HCT116 (cell line): Measurements from ENCODE around the gene SPDYE2B.
"Not testable (repeated sequence)": the region's sequence is repeated elsewhere in the genome, so short reads cannot be mapped to it uniquely, and the experiment has no call there.

Experiments used
- CEBPB ChIP-seq: IDR thresholded peaks from 2 replicates; pipeline ENCODE4 v1.6.1; 2012; ENCODE audit warnings: low read depth
- EZH2 ChIP-seq: fragments of 200-600 bp; sonication (generic); IDR thresholded peaks from 2 replicates; pipeline ENCODE4 v1.6.1; 2017; ENCODE audit warnings: antibody characterized with exemption, mixed run types
- POLR2A ChIP-seq: IDR thresholded peaks from 2 replicates; pipeline ENCODE4 v1.7.0; 2011; ENCODE audit warnings: borderline replicate concordance; ENCODE audit not compliant: insufficient read depth, insufficient read length; ENCODE audit errors: extremely low read depth
- RAD21 ChIP-seq: IDR thresholded peaks from 2 replicates; pipeline ENCODE4 v1.6.1; 2012; ENCODE audit warnings: low read depth, mild to moderate bottlenecking
- SP1 ChIP-seq: IDR thresholded peaks from 2 replicates; pipeline ENCODE4 v1.6.1; 2012; ENCODE audit warnings: low read depth
- TF ChIP-seq, protein P1 (sequence below), 3 experiments: fragments of 200-600 bp in 1 of 3; sonication (generic) in 1 of 3; IDR thresholded peaks in 2 of 3; conservative IDR thresholded peaks in 1 of 3; 2 replicates each; pipeline ENCODE4 v1.5.1; 2012 to 2017; ENCODE audit warnings: low read depth in 2 of 3, low read length in 2 of 3, antibody characterized with exemption in 1 of 3, borderline replicate concordance in 1 of 3, control low read depth in 1 of 3, mild to moderate bottlenecking in 1 of 3, mixed read lengths in 1 of 3, mixed run types in 1 of 3, moderate library complexity in 1 of 3; ENCODE audit not compliant: insufficient read depth in 1 of 3
- TF ChIP-seq, protein P2 (sequence below): IDR thresholded peaks from 2 replicates; pipeline ENCODE4 v1.6.1; 2012

DNA sequence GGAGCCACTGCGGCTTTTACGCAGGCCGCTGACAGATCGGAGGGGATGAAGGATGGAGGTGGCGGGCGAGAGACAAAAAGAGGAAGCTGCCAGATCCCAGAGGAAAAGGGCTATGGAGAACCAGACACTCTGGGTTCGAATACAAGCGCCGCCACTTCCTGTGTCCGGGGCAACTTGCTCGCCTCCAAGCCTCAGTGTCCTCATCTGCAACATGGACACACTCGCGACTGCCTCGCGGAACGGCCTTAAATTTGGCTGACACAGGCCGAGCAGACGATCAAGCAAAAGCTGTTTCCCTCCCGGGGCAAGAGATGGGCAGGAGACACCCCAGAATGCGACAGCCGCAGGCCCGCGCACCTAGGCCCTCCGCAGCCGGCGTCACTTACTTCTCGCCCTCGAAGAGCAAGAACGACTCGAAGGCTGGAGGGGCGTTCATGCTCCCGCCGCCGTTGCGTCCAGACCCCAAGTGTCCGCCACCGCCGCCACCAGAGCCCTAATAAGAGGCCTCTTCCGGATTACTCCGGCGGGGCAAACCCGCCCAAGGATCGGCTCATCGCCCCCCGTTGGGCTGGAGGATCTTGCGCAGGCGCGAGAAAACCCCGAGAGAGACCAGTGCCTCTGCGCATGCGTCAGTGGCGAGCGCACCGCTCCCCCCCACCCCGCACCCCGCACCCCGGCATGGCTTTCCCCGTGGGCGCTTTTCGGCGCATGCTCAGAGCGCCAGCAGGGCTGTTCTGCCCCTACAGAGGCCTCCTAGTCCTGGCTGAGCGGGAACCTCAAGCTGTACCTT lies 21.2 kb downstream of the SPDYE2B start, which contains the start of gene POLR2J2:
- not testable (repeated sequence) for TF ChIP-seq POLR2A, CEBPB, SP1, RAD21, EZH2
- TF ChIP-seq, protein P1, sequence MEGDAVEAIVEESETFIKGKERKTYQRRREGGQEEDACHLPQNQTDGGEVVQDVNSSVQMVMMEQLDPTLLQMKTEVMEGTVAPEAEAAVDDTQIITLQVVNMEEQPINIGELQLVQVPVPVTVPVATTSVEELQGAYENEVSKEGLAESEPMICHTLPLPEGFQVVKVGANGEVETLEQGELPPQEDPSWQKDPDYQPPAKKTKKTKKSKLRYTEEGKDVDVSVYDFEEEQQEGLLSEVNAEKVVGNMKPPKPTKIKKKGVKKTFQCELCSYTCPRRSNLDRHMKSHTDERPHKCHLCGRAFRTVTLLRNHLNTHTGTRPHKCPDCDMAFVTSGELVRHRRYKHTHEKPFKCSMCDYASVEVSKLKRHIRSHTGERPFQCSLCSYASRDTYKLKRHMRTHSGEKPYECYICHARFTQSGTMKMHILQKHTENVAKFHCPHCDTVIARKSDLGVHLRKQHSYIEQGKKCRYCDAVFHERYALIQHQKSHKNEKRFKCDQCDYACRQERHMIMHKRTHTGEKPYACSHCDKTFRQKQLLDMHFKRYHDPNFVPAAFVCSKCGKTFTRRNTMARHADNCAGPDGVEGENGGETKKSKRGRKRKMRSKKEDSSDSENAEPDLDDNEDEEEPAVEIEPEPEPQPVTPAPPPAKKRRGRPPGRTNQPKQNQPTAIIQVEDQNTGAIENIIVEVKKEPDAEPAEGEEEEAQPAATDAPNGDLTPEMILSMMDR (IDR thresholded peaks at IDR 0.05 in 2 of 3, conservative IDR thresholded peaks at IDR 0.05 in 1 of 3; ENCODE audit: borderline replicate concordance in 1 of 3, insufficient read depth in 1 of 3, low read depth in 2 of 3, low read length in 2 of 3) = not testable (repeated sequence)
- TF ChIP-seq, protein P2, sequence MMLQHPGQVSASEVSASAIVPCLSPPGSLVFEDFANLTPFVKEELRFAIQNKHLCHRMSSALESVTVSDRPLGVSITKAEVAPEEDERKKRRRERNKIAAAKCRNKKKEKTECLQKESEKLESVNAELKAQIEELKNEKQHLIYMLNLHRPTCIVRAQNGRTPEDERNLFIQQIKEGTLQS = not testable (repeated sequence)
